AG09309 (cell line): ENCODE results near the gene BCORL1.

Source experiments
- DNase-seq: peaks from one replicate; pipeline ENCODE4 v3.0.0-alpha.2; 2010; ENCODE audit warnings: low read depth
- H3K4me3 ChIP-seq: 2 replicates; pipeline ENCODE4 v1.5.1; 2011; ENCODE audit warnings: mild to moderate bottlenecking, low read depth, low read length, moderate library complexity; ENCODE audit not compliant: control insufficient read depth
- CTCF ChIP-seq: IDR thresholded peaks from 2 replicates; pipeline ENCODE4 v1.5.1; 2011; ENCODE audit warnings: mild to moderate bottlenecking, low read depth, low read length, inconsistent platforms; ENCODE audit not compliant: insufficient read depth, control insufficient read depth; ENCODE audit errors: missing control alignments

Gene BCORL1

GRCh38 chrX:130105244-130105643 lies 122.8 kb downstream of the BCORL1 start:
- DNase-seq = no peak
- no peak overlapping the region for H3K4me3 ChIP-seq
- TF ChIP-seq CTCF = no peak

GRCh38 chrX:130106071-130106470 lies 123.6 kb downstream of the BCORL1 start:
- no peak overlapping the region for H3K4me3 ChIP-seq
- no peak for DNase-seq
- TF ChIP-seq CTCF = no peak
